Hepatocyte (in vitro differentiated cells): ENCODE data around the gene MORN3. TPM values are rescaled to one million over a fixed set of nuclear protein-coding genes. Genes with fewer than 3 reads are reported as not detected.
"Not testable (repeated sequence)": the region's sequence is repeated elsewhere in the genome, so short reads cannot be mapped to it uniquely, and the experiment has no call there.

Experiments
- DNase-seq: peaks from one replicate; pipeline ENCODE4 v3.0.0-alpha.2; 2016; ENCODE audit warnings: low spot score
- H2AFZ ChIP-seq: fragments of 200-600 bp; sonication (generic); 2 replicates; pipeline ENCODE4 v1.6.0; 2016; ENCODE audit warnings: antibody characterized with exemption, mild to moderate bottlenecking
- H3K27ac ChIP-seq: fragments of 200-600 bp; sonication (generic); 2 replicates; pipeline ENCODE4 v1.5.1; 2016; ENCODE audit warnings: mild to moderate bottlenecking
- H3K27me3 ChIP-seq: fragments of 200-600 bp; sonication (generic); 2 replicates; pipeline ENCODE4 v1.6.1; 2016
- H3K36me3 ChIP-seq: fragments of 200-600 bp; sonication (generic); replicated peaks from 2 replicates; pipeline ENCODE4 v1.5.1; 2016; ENCODE audit warnings: low read depth; ENCODE audit not compliant: insufficient read depth
- H3K4me1 ChIP-seq: fragments of 200-600 bp; sonication (generic); 2 replicates; pipeline ENCODE4 v1.5.1; 2016; ENCODE audit warnings: mild to moderate bottlenecking, moderate library complexity; ENCODE audit not compliant: insufficient read depth
- H3K4me2 ChIP-seq: fragments of 200-600 bp; sonication (generic); 2 replicates; pipeline ENCODE4 v1.6.0; 2016
- H3K4me3 ChIP-seq: fragments of 200-600 bp; sonication (generic); 2 replicates; pipeline ENCODE4 v1.5.1; 2016; ENCODE audit warnings: mild to moderate bottlenecking
- H3K79me2 ChIP-seq: fragments of 200-600 bp; sonication (generic); 2 replicates; pipeline ENCODE4 v1.6.0; 2017; ENCODE audit warnings: mild to moderate bottlenecking
- H3K9me2 ChIP-seq: fragments of 200-600 bp; sonication (generic); replicated peaks from 2 replicates; pipeline ENCODE4 v1.6.0; 2017; ENCODE audit warnings: mild to moderate bottlenecking; ENCODE audit not compliant: insufficient read depth
- H3K9me3 ChIP-seq: fragments of 200-600 bp; sonication (generic); 2 replicates; pipeline ENCODE4 v1.5.1; 2016; ENCODE audit warnings: low read depth, mild to moderate bottlenecking
- H4K20me1 ChIP-seq: fragments of 200-600 bp; sonication (generic); 2 replicates; pipeline ENCODE4 v1.6.0; 2016; ENCODE audit warnings: mild to moderate bottlenecking; ENCODE audit not compliant: insufficient read depth, poor library complexity, severe bottlenecking
- CTCF ChIP-seq: fragments of 200-600 bp; sonication (generic); IDR thresholded peaks from 2 replicates; pipeline ENCODE4 v1.5.1; 2016; ENCODE audit warnings: antibody characterized with exemption, mild to moderate bottlenecking; ENCODE audit not compliant: poor library complexity
- EZH2 ChIP-seq: fragments of 200-600 bp; sonication (generic); IDR thresholded peaks from 2 replicates; pipeline ENCODE4 v1.6.1; 2016; ENCODE audit warnings: antibody characterized with exemption, mild to moderate bottlenecking, borderline replicate concordance
- EZH2phosphoT487 ChIP-seq: fragments of 200-600 bp; sonication (generic); IDR thresholded peaks from one replicate; pipeline ENCODE4 v1.6.1; 2018; ENCODE audit warnings: antibody characterized with exemption, mild to moderate bottlenecking, low read depth, moderate library complexity; ENCODE audit not compliant: unreplicated experiment, severe bottlenecking
- WGBS: methylation state at CpG from one replicate; pipeline ENCODE4 v1.1.6; 2016; ENCODE audit warnings: low lambda C conversion rate; ENCODE audit errors: missing lambda C conversion rate; 5-methylcytosine and 5-hydroxymethylcytosine counted together
- polyA plus RNA-seq: library from polyadenylated mRNA; unstranded; fragments of >200 nt; fragmentation: Nextera tagmentation; extraction: Ambion mirVana; gene quantifications from 2 replicates; pipeline ENCODE4 v1.2.1, GENCODE V29; 2016
- total RNA-seq: library from RNA; depleted of rRNA; stranded (reverse); fragments of >200 nt; gene quantifications from 2 replicates; pipeline ENCODE4 v1.2.3, GENCODE V29; 2014

MORN3 gene
- total and polyA plus RNA-seq, 2 experiments from 2014 or later = 0.10 to 0.27 TPM

GRCh38 chr12:121702944-121703343, 33.5 kb upstream of the MORN3 start:
- 88% methylated on average over 6 of the region's 6 CpGs for WGBS
- no peaks in the 10 kb centered on the region for H3K79me2 ChIP-seq
- H3K36me3 ChIP-seq = no peaks in the 10 kb centered on the region
- H3K4me1 ChIP-seq = peaks cover 3% of the 10 kb centered on the region
- no peak overlapping the region for H3K4me2 ChIP-seq
- H3K27me3 ChIP-seq = no peaks in the 10 kb centered on the region
- no peak overlapping the region for H2AFZ ChIP-seq
- no peak for DNase-seq
- no peaks in the 10 kb centered on the region for H4K20me1 ChIP-seq
- no peak overlapping the region for H3K27ac ChIP-seq
- TF ChIP-seq EZH2 = no peak
- TF ChIP-seq EZH2phosphoT487 = no peak
- TF ChIP-seq CTCF = no peak
- H3K9me2 ChIP-seq = no peaks in the 10 kb centered on the region
- no peaks in the 10 kb centered on the region for H3K9me3 ChIP-seq
- no peak overlapping the region for H3K4me3 ChIP-seq

GRCh38 chr12:121701667-121702277, 32.3 kb upstream of the MORN3 start:
- Histone ChIP-seq H3K36me3 (no peaks in the 10 kb centered on the region), H3K4me2 (no peak overlapping the region), H3K27ac (peak overlapping the region; percentile 52), H3K4me1 (peaks cover 3% of the 10 kb centered on the region), H3K9me3 (no peaks in the 10 kb centered on the region), H3K27me3 (no peaks in the 10 kb centered on the region), H3K9me2 (no peaks in the 10 kb centered on the region), H4K20me1 (no peaks in the 10 kb centered on the region), H2AFZ (no peak overlapping the region), H3K79me2 (no peaks in the 10 kb centered on the region), H3K4me3 (no peak overlapping the region)
- WGBS = 86% methylated on average over 3 of the region's 3 CpGs
- no peak for TF ChIP-seq EZH2
- no peak for TF ChIP-seq CTCF
- no peak for TF ChIP-seq EZH2phosphoT487
- peak; percentile 19 for DNase-seq

- H2AFZ ChIP-seq, H3K27ac ChIP-seq, H3K9me3 ChIP-seq, H3K79me2 ChIP-seq, H3K27me3 ChIP-seq, H3K36me3 ChIP-seq, H3K4me1 ChIP-seq, H3K4me3 ChIP-seq, H3K9me2 ChIP-seq, DNase-seq, H4K20me1 ChIP-seq, H3K4me2 ChIP-seq: not testable (repeated sequence)
- WGBS = 88% methylated on average over 6 of the region's 6 CpGs
These were observed 28.4 kb upstream of the MORN3 start for GRCh38 chr12:121697861-121698260.

- Histone ChIP-seq H3K9me3 (no peaks in the 10 kb centered on the region), H3K4me3 (no peak overlapping the region), H2AFZ (no peak overlapping the region), H3K27ac (no peak overlapping the region), H3K27me3 (no peaks in the 10 kb centered on the region), H3K4me1 (peaks cover 3% of the 10 kb centered on the region), H4K20me1 (no peaks in the 10 kb centered on the region), H3K4me2 (no peak overlapping the region), H3K9me2 (no peaks in the 10 kb centered on the region), H3K36me3 (no peaks in the 10 kb centered on the region), H3K79me2 (no peaks in the 10 kb centered on the region)
- no peak for TF ChIP-seq EZH2
- TF ChIP-seq CTCF = peak; percentile 63
- DNase-seq = peak; percentile 78
- WGBS = 53% methylated on average over 9 of the region's 9 CpGs
These were observed 27.7 kb upstream of the MORN3 start for GRCh38 chr12:121697093-121697698.
